Measurements from ENCODE around the gene EFCAB14. TPM values are rescaled to one million over a fixed set of nuclear protein-coding genes. Genes with fewer than 3 reads are reported as not detected.
"Not testable (repeated sequence)": the region's sequence is repeated elsewhere in the genome, so short reads cannot be mapped to it uniquely, and the experiment has no call there.

Gene EFCAB14
- total RNA-seq, 4 donors from 2014 or later: 59.5 to 70.2 (median 62.8) TPM

GRCh38 chr1:46659307-46659870, 59.5 kb downstream of the EFCAB14 start:
- Histone ChIP-seq H3K27ac (no peak overlapping the region), H3K4me3 (no peak overlapping the region), H3K27me3 (no peaks in the 10 kb centered on the region), H3K36me3 (peaks cover 0 to 49% of the 10 kb centered on the region in 2 donors), H3K4me1 (no peaks in the 10 kb centered on the region), H3K9me3 (no peaks in the 10 kb centered on the region)
- no peak for TF ChIP-seq POLR2A (IDR thresholded peaks at IDR 0.05)
- TF ChIP-seq CTCF (IDR thresholded peaks at IDR 0.05 in 4 of 5, conservative IDR thresholded peaks at IDR 0.05 in 1 of 5): no peak
- DNase-seq (no peak), ATAC-seq (no peak)
- intact Hi-C loops (cut with DNase I; ENCODE audit: low total_unique reads): no loop called here
- in situ Hi-C loops (cut with MboI; ENCODE audit: low sequenced_read_pairs in 4 of 4): no loop called here

- in situ Hi-C loops (cut with MboI; ENCODE audit: low sequenced_read_pairs in 4 of 4): no loop called here
- DNase-seq (no peak), ATAC-seq (no peak)
- no peak for TF ChIP-seq POLR2A (IDR thresholded peaks at IDR 0.05)
- TF ChIP-seq CTCF (IDR thresholded peaks at IDR 0.05 in 4 of 5, conservative IDR thresholded peaks at IDR 0.05 in 1 of 5): no peak
- intact Hi-C loops (cut with DNase I; ENCODE audit: low total_unique reads): no loop called here
- no peak overlapping the region for H3K4me3 ChIP-seq
- peaks cover 0 to 51% of the 10 kb centered on the region in 2 donors for H3K36me3 ChIP-seq
- H3K4me1 ChIP-seq: no peaks in the 10 kb centered on the region
- no peak overlapping the region for H3K27ac ChIP-seq
- H3K27me3 ChIP-seq: no peaks in the 10 kb centered on the region
- H3K9me3 ChIP-seq: no peaks in the 10 kb centered on the region
These were observed 61.1 kb downstream of the EFCAB14 start for GRCh38 chr1:46657775-46658174.

GRCh38 chr1:46656643-46657042, 62.3 kb downstream of the EFCAB14 start:
- peaks cover 0 to 62% of the 10 kb centered on the region in 2 donors for H3K36me3 ChIP-seq
- TF ChIP-seq CTCF (IDR thresholded peaks at IDR 0.05 in 4 of 5, conservative IDR thresholded peaks at IDR 0.05 in 1 of 5): no peak
- TF ChIP-seq POLR2A (IDR thresholded peaks at IDR 0.05): no peak
- in situ Hi-C loops (cut with MboI; ENCODE audit: low sequenced_read_pairs in 4 of 4): no loop called here

GRCh38 chr1:46655848-46656247, 63.1 kb downstream of the EFCAB14 start:
- Histone ChIP-seq H3K9me3 (no peaks in the 10 kb centered on the region), H3K27ac (no peak overlapping the region), H3K36me3 (peaks cover 0 to 62% of the 10 kb centered on the region in 2 donors), H3K27me3 (no peaks in the 10 kb centered on the region), H3K4me3 (no peak overlapping the region), H3K4me1 (no peaks in the 10 kb centered on the region)
- ATAC-seq (no peak), DNase-seq (no peak)
- in situ Hi-C loops (cut with MboI; ENCODE audit: low sequenced_read_pairs in 4 of 4) (no loop called here), intact Hi-C loops (cut with DNase I; ENCODE audit: low total_unique reads) (no loop called here)
- TF ChIP-seq CTCF (IDR thresholded peaks at IDR 0.05 in 4 of 5, conservative IDR thresholded peaks at IDR 0.05 in 1 of 5) (no peak), POLR2A (IDR thresholded peaks at IDR 0.05) (no peak)

More at GRCh38 chr1:46656643-46657042, 62.3 kb downstream of the EFCAB14 start:
- H3K9me3 ChIP-seq: no peaks in the 10 kb centered on the region
- no peak for DNase-seq
- intact Hi-C loops (cut with DNase I; ENCODE audit: low total_unique reads): no loop called here
- H3K27me3 ChIP-seq: no peaks in the 10 kb centered on the region
- no peak for ATAC-seq
- H3K27ac ChIP-seq: no peak overlapping the region
- no peak overlapping the region for H3K4me3 ChIP-seq
- H3K4me1 ChIP-seq: no peaks in the 10 kb centered on the region

GRCh38 chr1:46654698-46655097, 64.2 kb downstream of the EFCAB14 start:
- H3K9me3 ChIP-seq; H3K27me3 ChIP-seq; H3K4me1 ChIP-seq; in situ Hi-C loops (cut with MboI; ENCODE audit: low sequenced_read_pairs in 4 of 4); intact Hi-C loops (cut with DNase I; ENCODE audit: low total_unique reads); H3K27ac ChIP-seq; DNase-seq; H3K4me3 ChIP-seq; ATAC-seq: not testable (repeated sequence)
- H3K36me3 ChIP-seq: peaks cover 0 to 73% of the 10 kb centered on the region in 2 donors

Measured in gastrocnemius medialis (tissue), 4 donors.